Prostate gland (tissue), 2 donors: ENCODE results near the gene LAMA3. TPM values are rescaled to one million over a fixed set of nuclear protein-coding genes. Genes with fewer than 3 reads are reported as not detected.

Experiments
- DNase-seq: peaks from one replicate; pipeline ENCODE4 v3.0.0-alpha.2; 2019; ENCODE audit warnings: low spot score
- H3K27ac ChIP-seq, 2 donors: fragments of 200-600 bp; sonication (generic); 2 replicates each; pipeline ENCODE4 v1.5.1; 2017 to 2019
- H3K27me3 ChIP-seq: fragments of 200-600 bp; sonication (generic); replicated peaks from 2 replicates; pipeline ENCODE4 v1.5.1; 2019; ENCODE audit not compliant: insufficient read depth
- H3K36me3 ChIP-seq, 2 donors: fragments of 200-600 bp; sonication (generic); 1 replicate in 1 of 2; 2 replicates in 1 of 2; pipeline versions ENCODE4 v1.5.1 to v1.8.1; 2017 to 2019
- H3K4me1 ChIP-seq: fragments of 200-600 bp; sonication (generic); replicated peaks from 2 replicates; pipeline ENCODE4 v1.5.1; 2019
- H3K4me3 ChIP-seq, 2 donors: fragments of 200-600 bp; sonication (generic); 2 replicates each; pipeline ENCODE4 v1.5.1; 2017 to 2019
- H3K9me3 ChIP-seq: fragments of 200-600 bp; sonication (generic); 2 replicates; pipeline ENCODE4 v1.5.1; 2017
- CTCF ChIP-seq, 4 experiments: fragments of 200-600 bp in 2 of 4; fragments of 450-650 bp in 2 of 4; sonication (generic) in 2 of 4; IDR thresholded peaks; 1 replicate in 3 of 4; 2 replicates in 1 of 4; pipeline ENCODE4 v1.5.1; 2016 to 2019; ENCODE audit warnings: antibody characterized with exemption in 4 of 4, mild to moderate bottlenecking in 2 of 4, moderate library complexity in 2 of 4
- POLR2A ChIP-seq: fragments of 450-650 bp; IDR thresholded peaks from one replicate; pipeline ENCODE4 v1.6.1; 2016; ENCODE audit warnings: antibody characterized with exemption, mild to moderate bottlenecking
- POLR2AphosphoS5 ChIP-seq: sonication (generic); formaldehyde crosslinking; IDR thresholded peaks from one replicate; pipeline ENCODE4 v1.6.1; 2017; ENCODE audit warnings: antibody characterized with exemption
- WGBS: methylation state at CpG from one replicate; pipeline ENCODE4 v1.1.5; 2018; 5-methylcytosine and 5-hydroxymethylcytosine counted together
- intact Hi-C: fragments of 100-400 bp; cut with DNase I; formaldehyde crosslinking; loops from one replicate; pipeline ENCODE4 v1.14.2; 2022
- total RNA-seq, 2 donors: library from RNA; depleted of rRNA; stranded (reverse); fragments of >200 nt; gene quantifications; one replicate each; pipeline ENCODE4 v1.1.0, GENCODE V29; 2016

Gene LAMA3
- total RNA-seq, 2 donors from 2014 or later: 31.3 to 35.9 TPM

- no peak for TF ChIP-seq CTCF (IDR thresholded peaks at IDR 0.05)
- TF ChIP-seq POLR2AphosphoS5: no peak
- no peak for TF ChIP-seq POLR2A
- WGBS: 97% methylated on average over 6 of the region's 6 CpGs
- Histone ChIP-seq H3K4me3 (no peak overlapping the region), H3K9me3 (no peaks in the 10 kb centered on the region), H3K27me3 (no peaks in the 10 kb centered on the region), H3K4me1 (no peaks in the 10 kb centered on the region), H3K36me3 (no peaks in the 10 kb centered on the region), H3K27ac (no peak overlapping the region)
- intact Hi-C loops: no loop called here
- no peak for DNase-seq
Measured at GRCh38 chr18:23969664-23970063, 280.4 kb downstream of the LAMA3 start.

GRCh38 chr18:23970161-23971096 lies 281.2 kb downstream of the LAMA3 start:
- H3K9me3 ChIP-seq: no peaks in the 10 kb centered on the region
- intact Hi-C loops: no loop called here
- 78% methylated on average over 7 of the region's 7 CpGs for WGBS

GRCh38 chr18:23971097-23971440 lies 281.8 kb downstream of the LAMA3 start:
- no peak for DNase-seq
- Histone ChIP-seq H3K4me1 (no peaks in the 10 kb centered on the region), H3K36me3 (no peaks in the 10 kb centered on the region), H3K4me3 (no peak overlapping the region), H3K9me3 (no peaks in the 10 kb centered on the region), H3K27me3 (no peaks in the 10 kb centered on the region), H3K27ac (no peak overlapping the region)
- TF ChIP-seq POLR2AphosphoS5 (no peak), CTCF (IDR thresholded peaks at IDR 0.05) (no peak), POLR2A (no peak)
- 94% methylated on average over 5 of the region's 5 CpGs for WGBS
- intact Hi-C loops: no loop called here

More at GRCh38 chr18:23970161-23971096, 281.2 kb downstream of the LAMA3 start:
- no peak for TF ChIP-seq POLR2A
- TF ChIP-seq CTCF (IDR thresholded peaks at IDR 0.05): no peak
- TF ChIP-seq POLR2AphosphoS5: no peak
- no peaks in the 10 kb centered on the region for H3K36me3 ChIP-seq
- no peaks in the 10 kb centered on the region for H3K4me1 ChIP-seq
- no peak overlapping the region for H3K27ac ChIP-seq
- DNase-seq: no peak
- H3K4me3 ChIP-seq: no peak overlapping the region
- no peaks in the 10 kb centered on the region for H3K27me3 ChIP-seq

- intact Hi-C loops: no loop called here
- Histone ChIP-seq H3K9me3 (no peaks in the 10 kb centered on the region), H3K36me3 (no peaks in the 10 kb centered on the region), H3K27me3 (no peaks in the 10 kb centered on the region), H3K27ac (no peak overlapping the region), H3K4me1 (no peaks in the 10 kb centered on the region), H3K4me3 (no peak overlapping the region)
- TF ChIP-seq CTCF (IDR thresholded peaks at IDR 0.05) (no peak), POLR2AphosphoS5 (no peak), POLR2A (no peak)
- 88% methylated on average over 5 of the region's 5 CpGs for whole genome bisulfite sequencing
- DNase-seq: no peak
Measured at GRCh38 chr18:23971666-23972230, 282.5 kb downstream of the LAMA3 start.

- Histone ChIP-seq H3K4me1 (no peaks in the 10 kb centered on the region), H3K27ac (no peak overlapping the region), H3K4me3 (no peak overlapping the region), H3K36me3 (no peaks in the 10 kb centered on the region), H3K27me3 (no peaks in the 10 kb centered on the region), H3K9me3 (no peaks in the 10 kb centered on the region)
- intact Hi-C loops: no loop called here
- TF ChIP-seq CTCF (IDR thresholded peaks at IDR 0.05) (no peak), POLR2AphosphoS5 (no peak), POLR2A (no peak)
- DNase-seq: no peak
- 77% methylated on average over 6 of the region's 6 CpGs for WGBS
Measured at GRCh38 chr18:23972453-23972852, 283.2 kb downstream of the LAMA3 start.
